K562 (cell line): ENCODE data around the gene INTS1. TPM values are rescaled to one million over a fixed set of nuclear protein-coding genes. Genes with fewer than 3 reads are reported as not detected.
A peak's percentile ranks its signal among the peaks of the same experiment; 100 is the strongest.

Experiments
- JUND ChIP-seq, 2 experiments: IDR thresholded peaks; 2 replicates in 1 of 2; 3 replicates in 1 of 2; pipeline ENCODE4 v1.6.1; 2011; ENCODE audit warnings: borderline replicate concordance in 2 of 2, low read depth in 2 of 2, low read length in 2 of 2, improper control_type of control experiment in 1 of 2, missing biosample characterization in 1 of 2, missing genetic modification characterization in 1 of 2, missing genetic modification reagents in 1 of 2
- NKRF ChIP-seq: fragments of 450-650 bp; IDR thresholded peaks from 2 replicates; pipeline ENCODE4 v1.6.1; 2016; ENCODE audit warnings: borderline replicate concordance
- NR2C1 ChIP-seq, 2 experiments: fragments of 450-650 bp; IDR thresholded peaks; 2 replicates each; pipeline ENCODE4 v1.6.1; 2017; ENCODE audit warnings: mild to moderate bottlenecking in 2 of 2, antibody characterized with exemption in 1 of 2, inconsistent platforms in 1 of 2, missing compliant biosample characterization in 1 of 2, missing genetic modification characterization in 1 of 2
- NR2F6 ChIP-seq: fragments of 450-650 bp; formaldehyde crosslinking; IDR thresholded peaks from 2 replicates; pipeline ENCODE4 v1.4.0; 2020; ENCODE audit warnings: mild to moderate bottlenecking
- NRF1 ChIP-seq, 2 experiments: fragments of 450-650 bp; IDR thresholded peaks in 1 of 2; conservative IDR thresholded peaks in 1 of 2; 2 replicates each; pipeline ENCODE4 v1.6.1; 2014; ENCODE audit warnings: mild to moderate bottlenecking in 2 of 2
- POLR2AphosphoS2 ChIP-seq: IDR thresholded peaks from 2 replicates; pipeline ENCODE4 v1.6.1; 2012; ENCODE audit warnings: low read length, improper control_type of control experiment
- PTTG1 ChIP-seq: fragments of 450-650 bp; IDR thresholded peaks from 2 replicates; pipeline ENCODE4 v1.6.1; 2016; ENCODE audit warnings: low read depth, mild to moderate bottlenecking, missing genetic modification characterization, missing compliant biosample characterization
- RERE ChIP-seq: sonication (generic); formaldehyde crosslinking; IDR thresholded peaks from 2 replicates; pipeline ENCODE4 v1.8.0; 2023; ENCODE audit warnings: missing genetic modification reagents, mild to moderate bottlenecking, borderline replicate concordance
- SMC3 ChIP-seq: conservative IDR thresholded peaks from 2 replicates; pipeline ENCODE4 v1.6.1; 2011; ENCODE audit warnings: low read depth, low read length, improper control_type of control experiment; ENCODE audit not compliant: insufficient read depth
- ZNF140 ChIP-seq: fragments of 250-450 bp; sonication (Bioruptor Pico); IDR thresholded peaks from 2 replicates; pipeline ENCODE4 v1.8.0; 2021; ENCODE audit warnings: moderate library complexity, mild to moderate bottlenecking, inconsistent platforms
- ZNF609 ChIP-seq: sonication (generic); formaldehyde crosslinking; IDR thresholded peaks from 2 replicates; pipeline ENCODE4 v1.8.1; 2023; ENCODE audit warnings: missing genetic modification reagents, mild to moderate bottlenecking, borderline replicate concordance
- ZNF77 ChIP-seq: fragments of 250-450 bp; sonication (Bioruptor Pico); IDR thresholded peaks from 2 replicates; pipeline ENCODE4 v1.5.0; 2020
- polyA plus RNA-seq, 8 experiments: library from polyadenylated mRNA; depleted of rRNA in 4 of 8; stranded (reverse) in 5 of 8; unstranded in 3 of 8; fragments of >200 nt; fragmentation: Nextera tagmentation in 2 of 8; fragmentation: Illumina TruSeq in 1 of 8; extraction: Ambion mirVana in 2 of 8; extraction: Trizol in 1 of 8; gene quantifications; 2 replicates each; pipeline versions ENCODE4 v1.2.1 to v1.2.3, GENCODE V29; 2011 to 2014; ENCODE audit warnings: inconsistent platforms in 1 of 8, missing spikeins in 1 of 8
- total RNA-seq, 7 experiments: library from RNA; depleted of rRNA in 6 of 7; stranded (reverse); fragments of >200 nt in 6 of 7; fragmentation: Illumina TruSeq in 2 of 7; extraction: Trizol in 2 of 7; gene quantifications; 2 replicates each; pipeline versions ENCODE4 v1.2.1 to v1.2.3, GENCODE V29; 2011 to 2021; ENCODE audit warnings: low replicate concordance in 1 of 7

INTS1 gene
- total and polyA plus RNA-seq, 9 of the 15 experiments (the other 6 are each of a cell fraction or from before 2014, with no cell fraction given), result 0.34 to 119 (median 18.5) TPM

DNA sequence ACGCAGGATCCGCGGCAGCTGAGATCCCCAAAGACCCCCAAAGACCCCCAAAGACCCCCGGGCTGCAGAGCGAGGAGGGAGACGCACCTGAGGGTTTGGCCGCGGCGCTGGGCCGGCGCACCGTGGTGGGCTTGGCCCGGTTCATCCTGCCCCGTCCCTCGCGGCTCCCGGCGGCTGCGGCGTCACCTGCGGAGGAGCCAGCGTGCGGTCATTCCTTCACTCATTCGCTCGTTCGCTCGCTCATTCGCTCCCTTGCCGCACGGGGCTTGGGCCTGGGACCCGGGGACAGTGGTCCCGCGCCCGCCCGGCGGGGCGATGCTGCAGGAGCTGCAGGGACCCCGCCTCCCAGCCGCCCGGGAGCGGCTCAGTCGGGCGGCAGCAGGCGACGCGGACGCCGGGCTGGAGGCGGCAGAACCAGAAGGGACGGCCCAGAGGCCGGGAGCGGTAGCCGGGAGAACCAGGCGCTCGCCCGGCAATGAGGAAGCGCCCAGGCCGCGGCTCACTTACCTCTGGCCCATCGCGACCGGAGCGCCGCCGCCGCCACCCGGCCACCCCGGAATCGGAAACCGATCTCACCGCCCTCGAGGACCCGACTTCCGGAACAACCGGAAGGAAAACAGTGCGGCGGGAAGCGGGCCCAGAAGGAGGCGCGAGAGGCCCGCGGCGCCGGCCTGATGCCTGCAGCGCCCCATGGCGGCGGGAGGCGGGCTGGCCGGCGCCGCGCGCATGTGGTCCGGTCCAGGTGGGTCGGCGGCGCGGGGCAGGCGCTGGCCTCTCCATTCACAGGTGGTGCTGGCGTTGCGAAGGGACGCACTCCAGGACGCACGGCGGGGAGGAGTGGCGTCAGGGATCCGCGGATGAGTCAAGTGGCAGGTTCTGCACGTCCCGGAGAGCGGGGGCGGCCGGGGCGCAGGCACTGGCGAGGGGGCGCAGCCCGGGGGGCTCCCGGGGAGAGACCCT is at the start of gene INTS1 (continued):
- TF ChIP-seq RERE, result no peak
- TF ChIP-seq POLR2AphosphoS2, result no peak
- no peak for TF ChIP-seq ZNF77 (CRISPR knock-in tag)
- TF ChIP-seq PTTG1 (tag), result no peak
- no peak for TF ChIP-seq ZNF609
- TF ChIP-seq NR2F6 (CRISPR knock-in tag), result no peak
- peak; percentile 98 for TF ChIP-seq NR2C1 (IDR thresholded peaks at IDR 0.05)
- TF ChIP-seq NR2C1 (tag; IDR thresholded peaks at IDR 0.05), result peak; percentile 99
- TF ChIP-seq SMC3, result peak; percentile 60
- TF ChIP-seq NKRF, result no peak; the same call in 1 of the 2 replicates
- TF ChIP-seq ZNF140 (CRISPR knock-in tag), result no peak
- TF ChIP-seq NRF1 (conservative IDR thresholded peaks at IDR 0.05 in 1 of 2, IDR thresholded peaks at IDR 0.05 in 1 of 2), result peak; percentile 81
- TF ChIP-seq JUND (IDR thresholded peaks at IDR 0.05; ENCODE audit: borderline replicate concordance, low read depth, low read length), result peak; percentile 71
- TF ChIP-seq JUND (tag; IDR thresholded peaks at IDR 0.05; ENCODE audit: borderline replicate concordance, low read depth, low read length), result no peak
